GM18517 (cell line): Measurements from ENCODE around the gene AIF1.

Experiments used
- ATAC-seq: cut with Tn5 transposase; IDR thresholded peaks from one replicate; pipeline ENCODE4 v1.9.1; 2021; ENCODE audit warnings: mild to moderate bottlenecking, moderate library complexity; ENCODE audit not compliant: unreplicated experiment

AIF1 gene

DNA sequence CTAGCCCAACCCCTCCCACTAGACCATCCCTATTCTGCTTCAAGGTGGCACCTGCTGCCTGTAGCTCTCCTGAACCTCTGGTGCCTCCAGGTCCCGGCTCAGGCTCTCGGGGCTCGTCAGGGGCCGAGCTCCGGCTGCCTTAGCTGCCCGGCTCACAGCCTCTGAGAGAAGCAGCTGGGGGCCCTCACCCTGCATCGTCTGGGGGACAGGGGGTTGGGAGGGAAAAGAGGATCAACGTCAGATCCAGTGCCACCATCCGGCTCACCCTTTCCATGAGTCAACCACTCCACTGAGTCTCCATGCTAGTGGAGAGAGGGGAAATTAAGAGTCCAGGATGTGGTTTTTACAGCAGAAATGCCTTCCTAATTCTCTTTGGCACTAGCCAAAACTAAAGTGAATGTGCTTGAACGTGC is 24.4 kb downstream of the AIF1 start:
- no peak for ATAC-seq

DNA sequence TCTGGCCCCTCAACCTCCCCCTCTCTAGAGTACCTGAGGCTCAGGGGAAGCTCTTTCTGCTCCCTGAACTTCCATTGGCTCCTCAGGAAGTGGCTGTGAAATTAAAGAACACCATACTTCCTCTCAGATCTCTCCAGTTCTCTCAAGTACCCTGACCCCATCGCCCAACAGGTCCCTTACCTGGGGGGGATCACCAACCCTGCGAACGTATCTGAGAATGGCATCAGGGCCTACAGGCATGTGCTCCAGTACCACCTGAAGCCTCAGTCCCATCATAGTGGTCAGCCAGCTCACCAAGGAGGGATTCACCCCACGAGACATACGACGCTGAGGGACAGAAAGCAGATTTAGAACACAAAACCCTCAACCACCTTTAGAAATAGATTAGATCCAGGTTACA is 25.6 kb downstream of the AIF1 start:
- ATAC-seq = no peak

DNA sequence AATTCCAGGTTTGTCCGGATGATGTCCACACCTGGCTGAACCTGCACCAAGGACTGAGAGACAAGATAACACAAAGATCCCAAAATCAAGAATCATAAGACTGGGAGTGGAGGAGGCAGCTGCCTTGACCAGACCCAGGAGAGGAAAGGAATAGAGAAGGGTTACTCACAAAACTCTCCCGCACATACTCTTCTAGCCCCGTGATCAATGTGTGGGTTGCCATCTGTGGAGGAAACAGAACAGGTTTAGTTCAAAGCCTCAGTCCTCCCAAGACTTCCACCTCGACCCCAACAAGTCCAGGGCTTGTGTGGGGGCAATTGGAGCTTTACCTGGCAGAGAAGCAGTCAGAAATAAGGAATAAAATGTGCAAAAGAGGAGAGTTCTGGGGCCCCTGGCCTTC is 26.3 kb downstream of the AIF1 start:
- no peak for ATAC-seq

DNA sequence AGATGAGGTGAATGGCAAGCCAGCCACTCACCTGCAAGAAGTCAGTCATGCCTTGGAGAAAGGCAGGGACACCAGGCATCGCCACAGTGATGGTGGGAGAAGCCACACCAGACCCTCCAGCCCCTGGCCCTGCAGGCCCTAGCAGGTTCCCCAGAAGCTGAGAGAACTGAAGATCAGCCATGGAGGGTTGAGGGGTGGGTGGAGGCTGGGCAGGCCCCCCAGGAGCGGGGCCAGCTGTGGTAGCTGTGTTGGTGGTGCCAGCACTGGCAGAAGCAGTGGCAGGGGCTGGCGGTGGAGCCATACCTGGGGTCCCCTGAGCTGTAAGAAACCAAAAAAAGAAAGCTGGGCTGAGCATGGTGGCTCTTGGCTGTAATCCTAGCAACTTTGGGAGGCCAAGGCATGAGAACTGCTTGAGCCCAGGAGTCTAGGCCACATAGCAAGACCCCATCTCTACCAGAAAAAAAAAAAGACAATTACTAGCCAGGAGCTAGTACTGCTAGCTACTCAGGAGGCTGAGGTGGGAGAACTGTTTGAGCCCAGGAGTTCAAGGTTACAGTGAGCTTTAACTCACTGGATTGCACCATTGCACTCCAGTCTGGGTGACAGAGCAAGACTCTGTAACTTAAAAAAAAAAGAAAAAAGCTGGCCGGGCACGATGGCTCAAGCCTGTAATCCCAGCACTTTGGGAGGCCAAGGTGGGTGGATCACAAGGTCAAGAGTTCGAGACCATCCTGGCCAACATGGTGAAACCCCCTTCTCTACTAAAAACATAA is 27.9 kb downstream of the AIF1 start:
- no peak for ATAC-seq

DNA sequence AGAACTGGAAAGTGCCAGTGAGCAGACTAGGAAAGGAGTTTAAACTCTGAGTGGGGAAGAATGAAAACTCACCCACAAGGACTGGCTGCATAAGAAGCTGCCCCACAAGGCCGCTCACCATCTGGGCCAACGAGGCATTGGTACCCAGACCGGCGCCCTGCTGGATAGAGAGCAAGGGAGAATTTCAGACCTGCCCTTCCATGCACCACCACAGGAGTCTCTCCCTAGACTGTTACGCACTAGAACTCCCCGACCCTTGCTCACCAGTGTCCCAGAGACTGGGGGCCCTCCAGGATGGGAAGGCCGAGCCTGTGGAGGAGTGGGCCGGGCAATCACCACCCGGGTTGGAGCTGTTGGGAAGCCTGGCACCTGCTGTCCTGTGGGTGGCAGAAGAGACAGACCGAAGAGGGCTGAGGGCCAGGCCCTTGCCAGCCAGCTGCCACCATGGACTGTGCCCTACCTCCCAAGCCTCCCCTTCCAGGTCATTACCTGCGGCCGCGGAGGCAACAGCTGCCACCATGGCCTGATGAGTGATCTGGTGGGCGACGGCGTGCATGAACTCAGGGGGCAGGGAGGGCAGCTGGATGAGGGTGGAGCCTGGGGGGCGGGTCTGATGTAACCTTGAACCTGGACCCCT is 28.9 kb downstream of the AIF1 start:
- ATAC-seq = no peak

DNA sequence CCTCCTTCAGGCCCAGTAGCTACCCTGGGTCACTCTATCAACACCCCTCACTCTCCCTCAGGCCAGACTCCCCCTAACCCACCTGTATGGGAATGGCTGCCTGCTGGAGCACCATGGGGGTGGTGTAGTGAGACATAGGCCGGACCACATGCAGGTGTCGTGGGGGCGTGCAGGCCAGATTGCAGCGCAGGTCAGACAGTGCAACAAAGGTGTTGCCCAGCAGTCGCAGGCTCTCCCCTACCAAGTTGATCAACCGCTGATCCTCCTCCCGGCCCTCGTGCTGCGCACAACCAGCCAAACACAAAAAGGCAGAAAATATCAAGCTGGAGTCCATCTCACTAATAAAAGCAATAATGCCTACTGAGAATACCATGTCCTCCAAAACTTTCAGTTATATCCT is 30.3 kb downstream of the AIF1 start:
- ATAC-seq = no peak

DNA sequence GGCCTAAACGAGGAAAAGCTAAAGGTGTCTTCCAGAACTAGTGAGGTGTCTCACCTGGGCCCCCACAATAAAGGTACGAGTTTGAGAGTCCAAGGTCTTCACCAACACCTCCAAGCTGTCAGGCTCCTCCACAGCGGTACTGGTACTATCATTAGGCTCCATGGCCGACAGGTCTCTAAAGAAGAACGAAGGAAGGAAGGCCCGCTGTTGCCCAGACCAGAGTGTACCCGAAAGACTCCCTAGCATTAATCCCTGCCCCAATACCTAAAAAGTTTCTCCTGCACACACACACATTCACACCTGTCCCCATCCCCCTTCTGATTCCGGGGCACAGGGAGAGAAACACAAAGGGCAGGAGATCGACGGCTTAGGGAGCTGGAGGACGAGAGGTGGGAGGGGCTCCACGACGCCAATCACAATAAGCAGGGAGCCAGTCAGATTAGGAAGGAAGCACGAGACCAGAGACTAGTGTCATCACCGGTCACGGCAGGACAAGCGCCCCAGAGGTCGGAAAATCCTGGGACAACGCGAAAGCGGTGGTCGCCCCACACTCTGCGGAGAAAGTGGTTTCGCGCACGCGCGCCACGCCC is 36.7 kb downstream of the AIF1 start:
- peak; percentile 25 for ATAC-seq

DNA sequence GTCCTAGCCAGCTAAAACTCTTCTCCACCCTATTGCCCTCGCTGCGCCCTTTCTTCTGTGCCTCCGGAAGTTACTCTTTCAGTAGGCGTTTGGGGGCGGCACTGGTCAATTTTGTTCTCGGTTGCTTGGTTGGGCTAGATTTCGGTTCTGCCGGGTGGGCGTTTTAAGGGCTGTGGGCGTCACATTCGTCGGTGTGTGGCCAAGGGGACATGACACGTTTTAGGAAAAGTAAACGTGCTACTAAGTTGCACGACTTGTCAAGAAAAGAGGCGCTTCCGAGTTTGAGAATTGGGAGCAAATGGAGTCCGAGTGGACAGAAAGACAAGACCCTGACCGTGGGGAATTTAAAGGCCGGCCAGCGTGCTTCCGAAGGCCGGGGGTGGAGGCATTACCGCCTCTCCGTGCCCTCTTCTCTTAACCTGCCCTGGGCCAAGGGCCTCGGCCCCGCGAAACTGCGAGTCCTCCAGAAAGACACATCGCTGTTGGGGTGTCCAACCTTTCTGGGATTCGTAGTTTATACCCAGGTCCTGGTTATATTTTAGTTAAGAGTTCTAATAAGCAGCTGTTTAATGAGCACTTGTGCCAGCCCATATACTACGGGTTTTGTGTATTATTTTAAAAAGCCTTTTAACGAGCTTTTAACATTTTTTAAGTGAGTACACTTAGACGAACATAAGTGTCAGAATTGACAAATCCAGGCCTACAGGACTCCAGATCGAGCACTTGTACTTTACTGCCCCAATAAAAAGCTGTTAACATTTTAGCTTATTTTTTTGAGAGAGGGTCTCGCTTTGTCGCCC is 38.1 kb downstream of the AIF1 start:
- ATAC-seq = peak; percentile 62

DNA sequence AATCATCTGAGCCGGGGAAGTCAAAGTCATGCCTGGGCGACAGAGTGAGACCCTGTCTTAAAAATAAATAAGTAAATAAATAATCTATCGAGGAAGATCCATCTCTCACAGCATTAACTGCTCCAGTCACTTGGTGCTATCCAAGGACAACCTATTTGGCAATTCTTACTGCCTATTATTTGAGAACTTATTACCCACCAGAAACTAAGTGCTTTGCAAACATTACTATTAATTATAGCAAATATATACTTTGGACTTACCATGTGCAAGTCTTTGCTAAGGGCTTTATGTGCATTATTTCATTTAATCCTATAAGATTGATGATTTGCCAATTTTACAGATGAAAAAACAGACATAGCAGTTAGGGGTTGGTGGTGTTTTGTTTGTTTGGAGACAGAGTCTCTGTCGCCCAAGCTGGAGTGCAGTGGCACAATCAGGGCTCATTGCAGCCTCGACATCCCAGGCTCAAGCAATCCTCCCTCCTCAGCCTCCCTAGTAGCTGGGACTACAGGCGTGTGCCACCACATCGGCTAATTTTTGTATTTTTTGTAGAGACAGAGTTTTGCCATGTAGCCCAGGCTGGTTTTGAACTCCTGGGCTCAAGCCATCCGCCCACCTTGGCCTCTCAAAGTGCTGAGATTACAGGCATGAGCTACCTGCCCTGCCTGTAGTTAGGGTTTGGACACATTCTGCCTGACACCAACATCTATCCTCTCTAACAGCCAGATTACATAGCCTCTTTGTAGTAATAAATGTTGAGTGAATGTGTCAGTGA is 39.7 kb downstream of the AIF1 start:
- no peak for ATAC-seq

DNA sequence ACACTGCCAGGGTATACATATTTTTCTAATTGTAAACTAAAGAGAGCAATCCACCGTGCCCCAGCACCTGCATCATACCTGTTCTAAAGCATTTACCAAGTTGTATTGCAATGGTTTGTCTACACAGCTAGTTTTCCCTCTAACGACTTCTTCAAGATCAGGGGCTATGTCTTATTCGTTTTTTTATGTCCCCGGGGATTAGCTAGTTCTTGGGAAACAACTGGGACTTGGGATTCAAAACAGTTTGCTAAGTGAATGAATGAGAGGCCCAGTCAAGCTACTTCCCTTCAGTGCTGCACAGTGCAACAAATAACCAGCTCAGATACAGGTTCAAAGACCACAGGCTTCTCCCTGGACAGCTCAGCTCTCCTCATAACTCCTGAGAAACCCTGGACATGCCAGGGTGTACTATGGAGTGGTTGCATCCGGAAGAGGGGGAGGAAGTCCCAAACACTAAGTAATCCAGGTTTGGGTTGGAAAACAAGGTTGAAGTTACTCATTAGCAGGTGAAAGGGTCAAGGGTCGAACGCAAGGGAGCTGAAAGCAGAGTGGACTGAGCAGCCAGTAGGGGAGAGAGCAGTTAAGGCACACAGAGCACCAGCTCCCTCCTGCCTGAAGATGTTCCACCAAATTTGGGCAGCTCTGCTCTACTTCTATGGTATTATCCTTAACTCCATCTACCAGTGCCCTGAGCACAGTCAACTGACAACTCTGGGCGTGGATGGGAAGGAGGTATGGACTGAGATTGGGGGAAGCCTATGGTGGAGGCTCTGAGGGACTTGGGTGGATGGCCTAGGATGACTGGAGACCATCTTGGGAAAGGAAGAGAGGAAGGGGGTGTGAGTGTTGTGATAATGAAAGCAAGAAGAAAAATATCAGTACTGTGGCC is 40.6 kb downstream of the AIF1 start, which contains the start of gene APOM:
APOM (plus strand) TSS at position 546 of the 889 bp plus-strand sequence; CDS start at position 619, 73 bp downstream.
- no peak for ATAC-seq

DNA sequence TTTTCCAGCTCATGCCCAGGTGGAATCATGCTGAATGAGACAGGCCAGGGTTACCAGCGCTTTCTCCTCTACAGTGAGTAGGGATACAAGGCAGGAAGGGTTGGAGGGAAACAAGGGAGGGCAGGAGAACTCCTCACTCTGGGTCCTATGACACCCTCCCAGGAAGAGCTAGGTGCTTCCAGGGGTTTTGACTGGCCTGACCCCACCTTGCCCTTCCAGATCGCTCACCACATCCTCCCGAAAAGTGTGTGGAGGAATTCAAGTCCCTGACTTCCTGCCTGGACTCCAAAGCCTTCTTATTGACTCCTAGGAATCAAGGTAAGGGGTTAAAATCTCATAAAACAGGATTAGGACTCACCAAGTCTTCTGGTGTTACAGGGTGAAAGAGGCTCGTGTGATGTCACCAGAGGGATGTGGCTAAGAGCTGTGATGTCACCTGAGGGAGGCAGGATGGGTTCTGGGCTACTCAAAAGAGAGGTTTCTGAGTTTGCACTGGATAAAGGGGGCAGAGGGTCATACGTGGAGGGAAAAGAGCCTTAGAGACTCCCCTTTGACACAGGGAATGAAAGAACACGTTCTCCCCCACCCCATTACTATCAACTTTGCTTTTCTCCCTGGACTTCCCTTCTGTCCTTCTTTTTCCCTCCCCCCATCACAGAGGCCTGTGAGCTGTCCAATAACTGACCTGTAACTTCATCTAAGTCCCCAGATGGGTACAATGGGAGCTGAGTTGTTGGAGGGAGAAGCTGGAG is 42.5 kb downstream of the AIF1 start:
- ATAC-seq = no peak

DNA sequence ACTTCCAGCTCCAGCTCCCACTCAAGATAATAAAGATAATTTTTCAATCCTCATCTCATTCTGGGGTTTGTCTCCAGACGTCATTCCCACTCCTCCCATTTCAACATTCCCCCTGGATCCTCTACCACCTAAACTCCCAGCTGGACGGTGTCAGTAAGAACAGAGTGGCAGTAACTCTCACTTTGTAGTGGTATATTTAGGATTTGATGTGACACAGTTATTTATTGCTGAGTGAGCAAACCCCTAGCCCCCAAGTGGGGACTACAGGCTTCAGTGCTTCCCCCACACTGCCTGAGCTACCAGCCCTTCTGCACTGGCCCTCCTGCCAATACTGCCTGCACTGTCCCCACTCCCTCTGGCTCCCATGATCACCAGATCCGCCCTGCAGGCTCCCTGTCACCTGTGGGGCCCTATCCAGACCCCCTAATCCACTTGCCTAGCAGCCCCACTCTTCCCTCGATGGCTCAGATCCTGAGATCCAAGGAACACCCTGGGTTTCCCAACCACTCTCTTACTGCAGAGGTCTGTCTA is 43.2 kb downstream of the AIF1 start:
- no peak for ATAC-seq

DNA sequence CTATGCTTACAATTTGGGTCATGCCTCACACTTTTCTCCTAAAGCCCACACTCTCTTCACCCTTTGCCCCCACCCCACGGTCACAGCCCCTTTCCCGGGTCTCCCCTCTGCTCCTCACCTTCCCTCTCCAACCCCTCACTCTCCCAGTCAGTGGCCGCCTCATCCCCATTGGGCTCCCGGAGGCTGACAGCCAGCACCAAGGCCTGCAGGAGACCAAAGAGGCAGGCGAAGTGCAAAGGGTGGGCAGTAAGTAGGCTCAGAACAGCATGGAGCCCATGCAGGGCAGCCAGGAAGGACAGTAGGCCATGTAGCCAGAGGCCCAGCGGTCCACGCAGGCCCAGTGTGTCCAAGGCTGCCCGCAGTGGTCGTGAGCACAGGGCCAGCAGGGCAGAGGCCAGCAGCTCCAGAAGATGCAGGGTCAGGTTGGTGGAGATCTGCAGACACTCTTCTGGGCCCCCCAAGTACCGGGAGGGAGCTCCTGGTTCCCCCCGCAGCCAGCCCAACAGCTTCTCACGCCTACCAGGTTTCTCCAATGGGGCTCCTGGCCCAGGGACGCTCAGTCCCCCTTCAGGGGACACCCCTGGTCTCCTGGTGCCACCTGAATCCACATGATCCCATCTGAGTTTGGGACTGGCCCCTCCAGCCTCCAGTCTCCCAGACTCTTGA is 44.1 kb downstream of the AIF1 start:
- ATAC-seq = no peak

DNA sequence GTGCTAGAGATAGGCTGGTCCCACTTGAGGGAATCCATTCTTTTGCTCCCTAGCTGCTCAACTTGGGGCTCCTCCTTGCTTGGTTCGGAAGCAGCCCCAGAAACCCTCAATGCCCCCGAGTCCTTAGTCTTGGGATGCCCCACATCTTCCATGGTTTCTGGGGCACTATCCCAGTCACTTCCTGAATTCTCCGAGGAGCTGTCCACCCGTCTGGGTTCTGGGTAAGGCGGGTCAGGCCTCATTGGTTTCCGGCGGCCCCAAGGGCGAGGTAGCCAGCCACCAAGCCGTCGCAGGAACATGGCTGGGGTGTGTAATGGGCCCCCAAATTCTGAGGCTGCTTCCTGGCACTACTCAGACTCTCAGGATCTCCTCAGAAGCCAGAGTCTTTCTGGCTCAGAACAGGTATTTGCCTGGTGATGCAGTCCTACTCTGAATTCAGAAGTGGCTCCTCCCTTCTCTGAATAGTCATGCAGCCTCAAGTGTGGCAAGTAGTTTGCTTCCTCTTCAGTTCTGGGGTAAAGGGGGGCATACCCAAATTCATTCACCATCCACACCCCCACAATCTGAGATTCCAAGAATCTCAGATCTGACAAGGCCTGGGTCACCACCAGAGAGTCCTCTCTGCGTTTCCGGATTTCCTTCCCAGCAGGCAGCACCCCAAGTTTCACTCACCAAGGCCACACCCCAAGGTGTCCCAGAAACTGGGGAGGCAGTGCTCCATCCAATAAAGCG is 44.8 kb downstream of the AIF1 start:
- no peak for ATAC-seq

DNA sequence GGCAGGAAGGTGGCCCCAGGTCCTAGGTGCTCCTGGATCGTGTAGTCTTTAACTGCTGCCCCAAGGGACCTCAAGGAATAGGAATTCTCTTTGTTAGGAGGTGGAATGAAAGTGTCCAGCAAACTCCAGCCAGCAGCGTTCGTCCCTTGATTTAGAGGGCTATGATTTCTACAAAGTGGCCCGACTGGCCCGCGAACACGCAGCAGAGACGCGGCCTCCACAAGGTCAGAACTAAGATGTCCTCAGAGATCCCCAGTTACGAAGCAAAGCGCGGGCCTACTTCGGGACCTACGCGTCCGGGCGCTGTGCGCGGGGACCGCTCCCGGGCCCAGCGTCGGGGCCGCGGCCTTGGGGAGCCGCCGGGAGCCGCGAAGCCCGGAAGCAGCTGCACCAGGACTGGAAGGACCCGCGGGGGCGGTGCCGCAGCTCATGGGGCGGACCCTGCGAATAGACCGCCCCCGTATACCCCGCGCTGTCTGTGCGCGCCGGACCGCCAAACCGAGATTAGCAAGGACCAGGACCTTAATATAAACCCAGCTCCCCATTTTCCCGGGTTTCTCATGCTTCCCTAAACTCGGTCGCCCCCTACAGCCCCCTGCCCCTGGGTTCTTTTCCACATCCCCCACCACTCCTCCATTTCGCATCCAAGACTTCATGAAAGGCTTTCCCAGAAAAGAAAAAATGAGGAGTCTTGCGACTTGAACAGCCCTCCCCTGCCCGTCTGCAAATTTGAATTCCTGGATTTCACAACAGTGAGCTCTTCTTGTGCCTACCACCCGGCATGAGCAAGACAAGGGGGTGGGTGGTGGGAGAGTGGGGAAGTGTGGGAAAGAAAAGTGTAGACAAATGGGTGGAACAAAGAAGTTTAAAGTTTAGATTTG is 45.6 kb downstream of the AIF1 start, which contains the start of gene C6orf47:
C6orf47 (minus strand) TSS at position 398 of the 881 bp plus-strand sequence. CDS start 831 bp downstream, outside the sequence.
- no peak for ATAC-seq
